Smooth muscle cell (in vitro differentiated cells): Measurements from ENCODE around the gene CLCA4. TPM values are rescaled to one million over a fixed set of nuclear protein-coding genes. Genes with fewer than 3 reads are reported as not detected.
"Not testable (repeated sequence)": the region's sequence is repeated elsewhere in the genome, so short reads cannot be mapped to it uniquely, and the experiment has no call there.

Source experiments
- DNase-seq: peaks from one replicate; lab custom pipeline; 2025; ENCODE audit not compliant: unreplicated experiment; lab: John Stamatoyannopoulos, UW
- H2AFZ ChIP-seq: fragments of 200-600 bp; sonication (generic); 2 replicates; pipeline ENCODE4 v1.6.0; 2016; ENCODE audit warnings: antibody characterized with exemption, low read depth, mild to moderate bottlenecking
- H3F3A ChIP-seq: fragments of 200-600 bp; sonication (generic); 2 replicates; pipeline ENCODE4 v1.6.0; 2017; ENCODE audit warnings: antibody characterized with exemption, low read depth
- H3K27ac ChIP-seq: fragments of 200-600 bp; sonication (generic); 2 replicates; pipeline ENCODE4 v1.5.1; 2016; ENCODE audit warnings: low read depth, mild to moderate bottlenecking
- H3K27me3 ChIP-seq: fragments of 200-600 bp; sonication (generic); 2 replicates; pipeline ENCODE4 v1.6.1; 2016; ENCODE audit warnings: low read depth, mild to moderate bottlenecking
- H3K36me3 ChIP-seq: fragments of 200-600 bp; sonication (generic); 2 replicates; pipeline ENCODE4 v1.5.1; 2016; ENCODE audit warnings: low read depth
- H3K4me1 ChIP-seq: fragments of 200-600 bp; sonication (generic); 2 replicates; pipeline ENCODE4 v1.5.1; 2016; ENCODE audit warnings: low read depth
- H3K4me2 ChIP-seq: fragments of 200-600 bp; sonication (generic); 2 replicates; pipeline ENCODE4 v1.6.0; 2016; ENCODE audit warnings: mild to moderate bottlenecking
- H3K4me3 ChIP-seq: fragments of 200-600 bp; sonication (generic); 2 replicates; pipeline ENCODE4 v1.5.1; 2016; ENCODE audit warnings: mild to moderate bottlenecking
- H3K79me2 ChIP-seq: fragments of 200-600 bp; sonication (generic); 2 replicates; pipeline ENCODE4 v1.6.0; 2016; ENCODE audit warnings: low read depth, mild to moderate bottlenecking
- H3K9ac ChIP-seq: fragments of 200-600 bp; sonication (generic); 2 replicates; pipeline ENCODE4 v1.6.0; 2016; ENCODE audit warnings: low read depth
- H3K9me3 ChIP-seq: fragments of 200-600 bp; sonication (generic); replicated peaks from 2 replicates; pipeline ENCODE4 v1.5.1; 2016; ENCODE audit warnings: low read depth
- H4K20me1 ChIP-seq: fragments of 200-600 bp; sonication (generic); 2 replicates; pipeline ENCODE4 v1.6.0; 2016; ENCODE audit warnings: low read depth
- CTCF ChIP-seq: fragments of 200-600 bp; sonication (generic); IDR thresholded peaks from 2 replicates; pipeline ENCODE4 v1.5.1; 2017; ENCODE audit warnings: borderline replicate concordance, mild to moderate bottlenecking, antibody characterized with exemption; ENCODE audit not compliant: insufficient read depth, poor library complexity, severe bottlenecking
- WGBS: methylation state at CpG from one replicate; pipeline ENCODE4 v1.1.7; 2016; ENCODE audit warnings: low lambda C conversion rate; 5-methylcytosine and 5-hydroxymethylcytosine counted together
- polyA plus RNA-seq: library from polyadenylated mRNA; unstranded; fragments of >200 nt; fragmentation: Nextera tagmentation; extraction: Ambion mirVana; gene quantifications from 2 replicates; pipeline ENCODE4 v1.2.1, GENCODE V29; 2016
- total RNA-seq: library from RNA; depleted of rRNA; stranded (reverse); fragments of >200 nt; gene quantifications from 2 replicates; pipeline ENCODE4 v1.2.3, GENCODE V29; 2014

The CLCA4 gene
- total and polyA plus RNA-seq, 2 experiments from 2014 or later = not detected

GRCh38 chr1:86500714-86501113 is 46.2 kb upstream of the CLCA4 start:
- DNase-seq = no peak
- Histone ChIP-seq H2AFZ (peak overlapping the region; percentile 15), H3K4me2 (no peak overlapping the region), H3K27ac (no peak overlapping the region), H3F3A (peaks cover 14% of the 10 kb centered on the region), H3K4me3 (no peak overlapping the region), H4K20me1 (no peaks in the 10 kb centered on the region), H3K9me3 (no peaks in the 10 kb centered on the region), H3K4me1 (peaks cover 22% of the 10 kb centered on the region), H3K36me3 (no peaks in the 10 kb centered on the region), H3K79me2 (no peaks in the 10 kb centered on the region), H3K9ac (no peak overlapping the region), H3K27me3 (no peaks in the 10 kb centered on the region)
- 42% methylated on average over 2 of the region's 2 CpGs for WGBS
- no peak for TF ChIP-seq CTCF

GRCh38 chr1:86502125-86502646 is 44.7 kb upstream of the CLCA4 start:
- not testable (repeated sequence) for H3K27me3 ChIP-seq, DNase-seq, H3K36me3 ChIP-seq, H3K79me2 ChIP-seq, H3K9ac ChIP-seq, H4K20me1 ChIP-seq, H3K9me3 ChIP-seq, H3K27ac ChIP-seq
- Histone ChIP-seq H3K4me3 (peak overlapping the region; percentile 49), H3K4me1 (peaks cover 22% of the 10 kb centered on the region), H3K4me2 (peak overlapping the region; percentile 90), H3F3A (peaks cover 14% of the 10 kb centered on the region), H2AFZ (peak overlapping the region; percentile 84)
- peak; percentile 40 for TF ChIP-seq CTCF
- WGBS = 5% methylated on average over 16 of the region's 16 CpGs

- Histone ChIP-seq H3K4me2 (peak overlapping the region; percentile 90), H3K9me3 (no peaks in the 10 kb centered on the region), H2AFZ (peak overlapping the region; percentile 84), H3K79me2 (no peaks in the 10 kb centered on the region), H3K4me3 (peak overlapping the region; percentile 49), H3K27ac (peak overlapping the region; percentile 59), H3K27me3 (no peaks in the 10 kb centered on the region), H3K36me3 (no peaks in the 10 kb centered on the region), H3K4me1 (peaks cover 22% of the 10 kb centered on the region), H4K20me1 (no peaks in the 10 kb centered on the region), H3F3A (peaks cover 14% of the 10 kb centered on the region), H3K9ac (peak overlapping the region; percentile 7)
- no peak for DNase-seq
- 14% methylated on average over 18 of the region's 18 CpGs for WGBS
- no peak for TF ChIP-seq CTCF
Observed at GRCh38 chr1:86502721-86503405, 44.0 kb upstream of the CLCA4 start.
